K562 (cell line): ENCODE measurements around the gene GATB. TPM values are rescaled to one million over a fixed set of nuclear protein-coding genes. Genes with fewer than 3 reads are reported as not detected.

Experiments
- ATAC-seq: fragments of 200-7000 bp; cut with Tn5 transposase; 3 replicates; pipeline ENCODE4 v1.9.1; 2020; ENCODE audit warnings: moderate library complexity
- BruUV-seq: library from RNA; stranded (reverse); fragments of 400-500 nt; replicated peaks from 2 replicates; lab custom pipeline; 2021; lab: Mats Ljungman, UMichigan
- CTCF ChIA-PET: fragments of 300-600 bp; formaldehyde crosslinking; extraction: SDS; loops from one replicate; lab custom pipeline; 2021; ENCODE audit warnings: low intra/inter-chr PET ratio; lab: Yijun Ruan, JAX
- POLR2A ChIA-PET: fragments of 300-600, 350-650 bp; sonication (Branson Sonifier 250); formaldehyde crosslinking; extraction: SDS; loops from one replicate; lab custom pipeline; 2021; ENCODE audit warnings: antibody characterized with exemption, inconsistent platforms; lab: Yijun Ruan, JAX
- DNase-seq, 4 experiments: peaks; one replicate each; pipeline versions ENCODE4 v3.0.0 to v3.0.0-alpha.2; 2011 to 2018; ENCODE audit warnings: low spot score in 3 of 4, mixed read lengths in 3 of 4; ENCODE audit errors: extremely low read depth in 1 of 4
- FAIRE-seq: peaks from 2 replicates; lab custom pipeline; 2011; peaks lifted over from hg19 to GRCh38; lab: Jason Lieb, UNC
- H2AFZ ChIP-seq: 2 replicates; pipeline ENCODE4 v1.6.0; 2011; ENCODE audit warnings: low read depth, low read length, control low read depth, inconsistent platforms
- H3K27ac ChIP-seq: fragments of 200-600 bp; 3 replicates; pipeline ENCODE4 v1.8.0; 2011; ENCODE audit warnings: low read depth, mild to moderate bottlenecking, control low read depth, inconsistent platforms, low read length, moderate library complexity, mixed read lengths; ENCODE audit errors: extremely low read depth
- H3K27me3 ChIP-seq, 2 experiments: fragments of 300-600 bp in 1 of 2; 2 replicates in 1 of 2; 3 replicates in 1 of 2; pipeline versions ENCODE4 v1.6.0 to v1.8.0; 2011; ENCODE audit warnings: inconsistent platforms in 2 of 2, low read length in 2 of 2, mild to moderate bottlenecking in 1 of 2, mixed read lengths in 1 of 2, moderate library complexity in 1 of 2; ENCODE audit not compliant: control insufficient read depth in 2 of 2, insufficient read depth in 2 of 2
- H3K36me3 ChIP-seq: fragments of 300-600 bp; 3 replicates; pipeline ENCODE4 v1.8.0; 2011; ENCODE audit warnings: mild to moderate bottlenecking, low read length, inconsistent platforms; ENCODE audit not compliant: control insufficient read depth, insufficient read depth
- H3K4me1 ChIP-seq, 2 experiments: fragments of 200-600 bp in 1 of 2; replicated peaks in 1 of 2; 2 replicates in 1 of 2; 3 replicates in 1 of 2; pipeline versions ENCODE4 v1.5.1 to v1.8.0; 2011; ENCODE audit warnings: inconsistent platforms in 2 of 2, low read length in 2 of 2, mild to moderate bottlenecking in 1 of 2, mixed read lengths in 1 of 2, moderate library complexity in 1 of 2; ENCODE audit not compliant: control insufficient read depth in 2 of 2, insufficient read depth in 2 of 2
- H3K4me2 ChIP-seq: 2 replicates; pipeline ENCODE4 v1.6.1; 2011; ENCODE audit warnings: low read length, control low read depth, inconsistent platforms, mixed read lengths; ENCODE audit not compliant: insufficient read depth
- H3K4me3 ChIP-seq: fragments of 200-600 bp; sonication (generic), shearing (Covaris generic); 2 replicates; pipeline ENCODE4 v1.5.1; 2016; ENCODE audit warnings: control low read depth, inconsistent platforms
- H3K79me2 ChIP-seq: fragments of 200-600 bp; 3 replicates; pipeline ENCODE4 v1.8.0; 2011; ENCODE audit warnings: low read length, inconsistent platforms; ENCODE audit not compliant: control insufficient read depth, insufficient read depth
- H3K9ac ChIP-seq, 2 experiments: 2 replicates each; pipeline versions ENCODE4 v1.6.0 to v1.6.1; 2011; ENCODE audit warnings: low read depth in 2 of 2, low read length in 2 of 2, control low read depth in 1 of 2, inconsistent platforms in 1 of 2, mild to moderate bottlenecking in 1 of 2, mixed read lengths in 1 of 2; ENCODE audit not compliant: insufficient read depth in 1 of 2
- H3K9me1 ChIP-seq: one replicate; pipeline ENCODE4 v1.6.0; 2011; ENCODE audit warnings: inconsistent platforms, mild to moderate bottlenecking, low read length, moderate library complexity; ENCODE audit not compliant: control insufficient read depth, insufficient read depth
- H3K9me3 ChIP-seq: replicated peaks from 2 replicates; pipeline ENCODE4 v1.5.1; 2011; ENCODE audit warnings: low read depth, low read length, inconsistent platforms; ENCODE audit not compliant: control insufficient read depth, insufficient read depth
- H4K20me1 ChIP-seq: replicated peaks from 2 replicates; pipeline ENCODE4 v1.6.1; 2011; ENCODE audit warnings: low read length, inconsistent platforms, mixed read lengths; ENCODE audit not compliant: control insufficient read depth, insufficient read depth
- BRD9 ChIP-seq: fragments of 450-650 bp; IDR thresholded peaks from 2 replicates; pipeline ENCODE4 v1.6.1; 2018; ENCODE audit warnings: low read depth; ENCODE audit not compliant: partially characterized antibody
- E2F5 ChIP-seq: sonication (generic); formaldehyde crosslinking; IDR thresholded peaks from 2 replicates; pipeline ENCODE4 v1.8.0; 2022; ENCODE audit warnings: mild to moderate bottlenecking, missing genetic modification reagents
- ETV5 ChIP-seq: sonication (generic); formaldehyde crosslinking; IDR thresholded peaks from 2 replicates; pipeline ENCODE4 v1.4.0; 2020; ENCODE audit warnings: low read depth, mild to moderate bottlenecking, missing genetic modification reagents
- HINFP ChIP-seq: fragments of 450-650 bp; conservative IDR thresholded peaks from 2 replicates; pipeline ENCODE4 v1.6.1; 2016; ENCODE audit warnings: missing genetic modification characterization, low read depth, mild to moderate bottlenecking, control low read depth, missing compliant biosample characterization
- KDM5B ChIP-seq: fragments of 200-600 bp; sonication (generic); IDR thresholded peaks from 2 replicates; pipeline ENCODE4 v1.6.1; 2012; ENCODE audit warnings: low read depth, mild to moderate bottlenecking, moderate library complexity, low read length, control low read depth, inconsistent platforms; ENCODE audit not compliant: insufficient replicate concordance
- KLF16 ChIP-seq: IDR thresholded peaks from 2 replicates; pipeline ENCODE4 v1.6.1; 2016; ENCODE audit warnings: antibody characterized with exemption
- NCOA1 ChIP-seq: fragments of 450-650 bp; IDR thresholded peaks from 2 replicates; pipeline ENCODE4 v1.6.1; 2016; ENCODE audit warnings: low read depth
- RBFOX2 ChIP-seq: fragments of 200-400 bp; formaldehyde crosslinking; IDR thresholded peaks from 2 replicates; pipeline ENCODE4 v1.6.1; 2017; ENCODE audit warnings: low read depth, mild to moderate bottlenecking, low read length, moderate library complexity
- SIRT6 ChIP-seq: IDR thresholded peaks from one replicate; pipeline ENCODE4 v1.6.1; 2012; ENCODE audit warnings: low read depth, mild to moderate bottlenecking, control low read depth, inconsistent platforms, low read length, moderate library complexity
- SOX6 ChIP-seq: fragments of 450-650 bp; IDR thresholded peaks from 2 replicates; pipeline ENCODE4 v1.6.1; 2014; ENCODE audit warnings: mild to moderate bottlenecking
- STAG1 ChIP-seq: sonication (generic); formaldehyde crosslinking; IDR thresholded peaks from 2 replicates; pipeline ENCODE4 v1.5.0; 2020; ENCODE audit warnings: missing genetic modification reagents, borderline replicate concordance
- ZFX ChIP-seq: sonication (generic); formaldehyde crosslinking; IDR thresholded peaks from 2 replicates; pipeline ENCODE4 v1.8.0; 2022; ENCODE audit warnings: mild to moderate bottlenecking, missing genetic modification reagents, moderate library complexity
- ZNF445 ChIP-seq: fragments of 250-450 bp; sonication (Bioruptor Pico); IDR thresholded peaks from 2 replicates; pipeline ENCODE4 v1.4.0; 2020; ENCODE audit warnings: low read depth, mild to moderate bottlenecking, moderate library complexity
- ZNF507 ChIP-seq: conservative IDR thresholded peaks from 2 replicates; pipeline ENCODE4 v1.6.1; 2017; ENCODE audit warnings: missing genetic modification characterization, missing compliant biosample characterization
- ZNF699 ChIP-seq: fragments of 250-450 bp; sonication (Bioruptor Pico); IDR thresholded peaks from 2 replicates; pipeline ENCODE4 v1.8.0; 2021; ENCODE audit warnings: mild to moderate bottlenecking, moderate library complexity; ENCODE audit not compliant: insufficient replicate concordance
- WGBS: fragments of 100-300 bp; shearing (Covaris generic); methylation state at CpG from one replicate; pipeline ENCODE4 v1.1.6; 2016; ENCODE audit warnings: low coverage, mixed read lengths; ENCODE audit not compliant: insufficient coverage; ENCODE audit errors: missing lambda C conversion rate; 5-methylcytosine and 5-hydroxymethylcytosine counted together
- in situ Hi-C: fragments of 300-500 bp; cut with MboI; formaldehyde crosslinking; loops from 4 replicates; pipeline ENCODE4 v1.15.0; 2018; ENCODE audit warnings: inconsistent platforms, mixed read lengths
- intact Hi-C: fragments of 100-400 bp; cut with micrococcal nuclease; formaldehyde crosslinking; loops from 2 replicates; pipeline ENCODE4 v1.14.2; 2022
- polyA plus RNA-seq, 8 experiments: library from polyadenylated mRNA; depleted of rRNA in 4 of 8; stranded (reverse) in 5 of 8; unstranded in 3 of 8; fragments of >200 nt; fragmentation: Nextera tagmentation in 2 of 8; fragmentation: Illumina TruSeq in 1 of 8; extraction: Ambion mirVana in 2 of 8; extraction: Trizol in 1 of 8; gene quantifications; 2 replicates each; pipeline versions ENCODE4 v1.2.1 to v1.2.3, GENCODE V29; 2011 to 2014; ENCODE audit warnings: inconsistent platforms in 1 of 8, missing spikeins in 1 of 8
- total RNA-seq, 7 experiments: library from RNA; depleted of rRNA in 6 of 7; stranded (reverse); fragments of >200 nt in 6 of 7; fragmentation: Illumina TruSeq in 2 of 7; extraction: Trizol in 2 of 7; gene quantifications; 2 replicates each; pipeline versions ENCODE4 v1.2.1 to v1.2.3, GENCODE V29; 2011 to 2021; ENCODE audit warnings: low replicate concordance in 1 of 7

Gene GATB
- total and polyA plus RNA-seq, 9 of the 15 experiments (the other 6 are each of a cell fraction or from before 2014, with no cell fraction given), result 15.3 to 31.8 (median 26.2) TPM

- H3K9me1 ChIP-seq, result no peaks in the 10 kb centered on the region
- FAIRE-seq (no peak), ATAC-seq (no peak), DNase-seq (no peak)
- no peak overlapping the region for H3K4me2 ChIP-seq
- no peaks in the 10 kb centered on the region for H3K79me2 ChIP-seq
- intact Hi-C loops (no loop called here), in situ Hi-C loops (no loop called here)
- no peak overlapping the region for H3K9ac ChIP-seq
- TF ChIP-seq KDM5B (no peak), SOX6 (no peak), ZNF445 (CRISPR knock-in tag) (no peak), RBFOX2 (no peak)
- no peak overlapping the region for H3K4me3 ChIP-seq
- H3K9me3 ChIP-seq, result no peaks in the 10 kb centered on the region
- no peak overlapping the region for H2AFZ ChIP-seq
- no peaks in the 10 kb centered on the region for H3K4me1 ChIP-seq
- H4K20me1 ChIP-seq, result no peaks in the 10 kb centered on the region
- BruUV-seq, result no TSS peak
- ChIA-PET CTCF (no interaction called here), POLR2A (interaction anchor here (0.6 to 0.7 kb wide), 2 partner anchors 10 to 48 kb away, joined by 3 to 4 read pairs; no protein-coding TSS in a partner anchor)
- H3K27me3 ChIP-seq, result peaks cover 31 to 59% of the 10 kb centered on the region in 2 experiments
- H3K36me3 ChIP-seq, result no peaks in the 10 kb centered on the region
- no peak overlapping the region for H3K27ac ChIP-seq
Measured at GRCh38 chr4:151658959-151659600, 101.7 kb downstream of the GATB start.

DNA sequence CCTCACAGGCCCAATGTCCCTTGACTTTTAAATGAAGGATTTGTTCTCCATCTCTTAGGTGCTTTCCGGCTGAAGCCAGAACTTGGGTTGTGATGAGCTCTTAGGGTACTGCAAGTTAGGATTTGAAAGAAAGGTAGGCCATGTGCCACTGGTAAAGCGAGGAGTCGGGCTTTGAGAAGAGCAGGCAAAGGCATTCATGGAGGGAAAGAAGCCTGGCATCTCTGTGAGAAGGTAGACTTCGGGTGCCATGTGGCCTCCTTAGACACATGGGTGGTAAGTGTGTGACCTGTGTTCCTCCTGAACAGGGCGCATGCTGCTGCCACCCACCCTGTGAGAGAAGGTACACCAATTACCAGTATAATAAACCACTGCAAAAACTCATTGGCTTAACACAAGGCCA lies 102.9 kb downstream of the GATB start:
- Histone ChIP-seq H3K9me1 (no peaks in the 10 kb centered on the region), H3K4me3 (no peak overlapping the region), H3K27ac (no peak overlapping the region), H3K27me3 (peaks cover 23 to 53% of the 10 kb centered on the region in 2 experiments), H4K20me1 (no peaks in the 10 kb centered on the region), H2AFZ (no peak overlapping the region), H3K4me1 (no peaks in the 10 kb centered on the region), H3K9me3 (no peaks in the 10 kb centered on the region), H3K9ac (no peak overlapping the region), H3K4me2 (no peak overlapping the region), H3K79me2 (no peaks in the 10 kb centered on the region), H3K36me3 (no peaks in the 10 kb centered on the region)
- FAIRE-seq (no peak), DNase-seq (no peak), ATAC-seq (no peak)
- 2% methylated on average over 5 of the region's 5 CpGs for WGBS
- intact Hi-C loops (no loop called here), in situ Hi-C loops (no loop called here)
- ChIA-PET POLR2A (no interaction called here), CTCF (no interaction called here)
- no TSS peak for BruUV-seq
- TF ChIP-seq HINFP (tag) (no peak), ZFX (no peak), ZNF699 (CRISPR knock-in tag) (no peak), STAG1 (CRISPR knock-in tag) (no peak), ZNF507 (tag) (no peak), SIRT6 (no peak), E2F5 (CRISPR knock-in tag) (no peak), ETV5 (CRISPR knock-in tag) (no peak), KLF16 (no peak), BRD9 (no peak), NCOA1 (no peak)
